ENCODE data around the gene SGK2.

GRCh38 chr20:43545837-43546578 lies 12.8 kb upstream of the SGK2 start:
- TF ChIP-seq CTCF (IDR thresholded peaks at IDR 0.05; ENCODE audit: low read depth, low read length, poor library complexity, severe bottlenecking) (peak; percentile 37), EZH2phosphoT487 (IDR thresholded peaks at IDR 0.05; ENCODE audit: borderline replicate concordance, low read length) (no peak)

All from DOHH2 (cell line).